ENCODE data around the gene RAB3GAP2. TPM values are rescaled to one million over a fixed set of nuclear protein-coding genes. Genes with fewer than 3 reads are reported as not detected.
"Not testable (repeated sequence)": the region's sequence is repeated elsewhere in the genome, so short reads cannot be mapped to it uniquely, and the experiment has no call there.

Gene RAB3GAP2
- total RNA-seq, 6 experiments from 2014 or later, result 13.3 to 20.4 (median 18.4) TPM

DNA sequence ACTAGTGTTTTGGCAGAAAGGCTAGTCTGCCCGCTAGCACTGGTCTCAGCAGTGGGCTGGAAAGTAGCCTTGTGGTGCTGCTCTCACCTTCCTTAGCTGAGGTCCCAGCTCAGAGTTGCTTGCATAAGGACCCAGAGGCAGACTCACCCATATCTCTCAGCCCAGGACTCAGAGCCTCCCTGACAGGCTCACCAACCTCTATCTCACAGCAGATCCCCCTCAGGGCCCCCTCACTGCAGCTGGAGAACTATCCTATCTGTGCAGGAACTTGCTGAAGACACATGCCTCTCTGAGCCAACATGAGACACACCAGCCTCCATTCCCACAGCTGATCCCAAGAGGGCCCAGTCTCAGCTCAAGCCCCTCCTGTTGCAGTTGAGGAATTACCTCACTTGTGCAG is 95.7 kb downstream of the RAB3GAP2 start:
- H3K9me3 ChIP-seq, result no peaks in the 10 kb centered on the region
- no peaks in the 10 kb centered on the region for H3K27me3 ChIP-seq
- no CpG with 5 or more reads among the region's 1 CpG for WGBS (ENCODE audit: insufficient coverage, low coverage, low lambda C conversion rate, missing lambda C conversion rate)
- intact Hi-C loops (cut with DNase I), result no loop called here
- no peak for TF ChIP-seq POLR2A (IDR thresholded peaks at IDR 0.05)
- TF ChIP-seq, protein P1, sequence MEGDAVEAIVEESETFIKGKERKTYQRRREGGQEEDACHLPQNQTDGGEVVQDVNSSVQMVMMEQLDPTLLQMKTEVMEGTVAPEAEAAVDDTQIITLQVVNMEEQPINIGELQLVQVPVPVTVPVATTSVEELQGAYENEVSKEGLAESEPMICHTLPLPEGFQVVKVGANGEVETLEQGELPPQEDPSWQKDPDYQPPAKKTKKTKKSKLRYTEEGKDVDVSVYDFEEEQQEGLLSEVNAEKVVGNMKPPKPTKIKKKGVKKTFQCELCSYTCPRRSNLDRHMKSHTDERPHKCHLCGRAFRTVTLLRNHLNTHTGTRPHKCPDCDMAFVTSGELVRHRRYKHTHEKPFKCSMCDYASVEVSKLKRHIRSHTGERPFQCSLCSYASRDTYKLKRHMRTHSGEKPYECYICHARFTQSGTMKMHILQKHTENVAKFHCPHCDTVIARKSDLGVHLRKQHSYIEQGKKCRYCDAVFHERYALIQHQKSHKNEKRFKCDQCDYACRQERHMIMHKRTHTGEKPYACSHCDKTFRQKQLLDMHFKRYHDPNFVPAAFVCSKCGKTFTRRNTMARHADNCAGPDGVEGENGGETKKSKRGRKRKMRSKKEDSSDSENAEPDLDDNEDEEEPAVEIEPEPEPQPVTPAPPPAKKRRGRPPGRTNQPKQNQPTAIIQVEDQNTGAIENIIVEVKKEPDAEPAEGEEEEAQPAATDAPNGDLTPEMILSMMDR (IDR thresholded peaks at IDR 0.05), result no peak
- H3K36me3 ChIP-seq, result peaks cover 0 to 15% (median 2%) of the 10 kb centered on the region in 4 donors
- ATAC-seq, result no peak
- no peak for DNase-seq
- no peaks in the 10 kb centered on the region for H3K4me1 ChIP-seq
- no peak overlapping the region for H3K27ac ChIP-seq
- H3K4me3 ChIP-seq, result no peak overlapping the region

DNA sequence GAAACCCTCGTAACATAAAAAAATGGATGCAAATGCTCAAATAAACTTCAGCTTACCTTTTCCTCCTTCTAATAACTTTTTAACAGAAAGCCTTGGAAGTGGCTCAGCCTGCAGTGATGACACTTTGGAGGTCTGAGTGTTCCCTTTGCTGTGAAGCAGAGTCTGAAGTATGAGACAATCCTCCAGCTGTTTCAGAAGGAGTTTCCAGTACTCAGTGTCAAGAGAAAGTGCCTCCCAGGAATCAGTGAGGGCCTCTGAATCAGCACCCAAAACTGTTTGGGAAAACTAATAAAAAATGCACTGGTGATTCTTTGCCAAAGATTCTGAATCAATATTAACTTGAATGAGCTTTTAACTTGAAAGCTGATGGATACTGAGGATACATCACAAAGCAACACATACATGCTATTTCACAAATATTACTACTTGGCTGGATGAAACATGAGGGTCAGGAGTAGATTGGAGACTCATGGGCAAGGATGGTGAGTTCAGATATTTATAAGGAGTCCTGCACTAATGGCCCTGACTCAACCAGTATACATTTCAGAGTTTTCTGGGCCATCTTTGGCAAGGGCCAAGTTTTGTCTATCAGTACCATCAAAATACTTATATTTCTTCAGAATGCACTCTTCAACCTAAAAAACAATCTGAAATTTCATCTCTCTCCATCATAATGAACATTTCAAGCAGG is 101.3 kb downstream of the RAB3GAP2 start:
- WGBS (ENCODE audit: insufficient coverage, low coverage, low lambda C conversion rate, missing lambda C conversion rate), result 93% methylated on average over 1 of the region's 1 CpG
- Histone ChIP-seq H3K27me3 (no peaks in the 10 kb centered on the region), H3K9me3 (no peaks in the 10 kb centered on the region), H3K27ac (no peak overlapping the region), H3K4me3 (no peak overlapping the region), H3K4me1 (no peaks in the 10 kb centered on the region), H3K36me3 (peaks cover 6 to 56% (median 25%) of the 10 kb centered on the region in 4 donors)
- intact Hi-C loops (cut with DNase I), result no loop called here
- DNase-seq (no peak), ATAC-seq (no peak)
- TF ChIP-seq POLR2A (IDR thresholded peaks at IDR 0.05), result no peak
- TF ChIP-seq, protein P1 (IDR thresholded peaks at IDR 0.05), result no peak

DNA sequence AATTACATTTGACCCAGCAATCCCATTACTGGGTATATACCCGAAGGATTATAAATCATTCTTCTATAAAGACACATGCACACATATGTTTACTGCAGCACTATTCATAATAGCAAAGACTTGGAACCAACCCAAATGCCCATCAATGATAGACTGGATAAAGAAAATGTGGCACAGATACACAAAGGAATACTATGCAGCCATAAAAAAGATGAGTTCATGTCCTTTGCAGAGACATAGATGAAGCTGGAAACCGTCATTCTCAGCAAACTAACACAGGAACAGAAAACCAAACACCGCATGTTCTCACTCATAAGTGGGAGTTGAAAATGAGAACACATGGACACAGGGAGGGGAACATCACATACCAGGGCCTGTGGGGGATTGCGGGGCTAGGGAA is 102.4 kb downstream of the RAB3GAP2 start:
- H3K4me1 ChIP-seq; H3K9me3 ChIP-seq; H3K27ac ChIP-seq; H3K4me3 ChIP-seq; ATAC-seq; H3K27me3 ChIP-seq; DNase-seq; intact Hi-C loops (cut with DNase I): not testable (repeated sequence)
- WGBS (ENCODE audit: insufficient coverage, low coverage, low lambda C conversion rate, missing lambda C conversion rate), result 100% methylated on average over 2 of the region's 4 CpGs
- H3K36me3 ChIP-seq, result peaks cover 6 to 62% (median 25%) of the 10 kb centered on the region in 4 donors

DNA sequence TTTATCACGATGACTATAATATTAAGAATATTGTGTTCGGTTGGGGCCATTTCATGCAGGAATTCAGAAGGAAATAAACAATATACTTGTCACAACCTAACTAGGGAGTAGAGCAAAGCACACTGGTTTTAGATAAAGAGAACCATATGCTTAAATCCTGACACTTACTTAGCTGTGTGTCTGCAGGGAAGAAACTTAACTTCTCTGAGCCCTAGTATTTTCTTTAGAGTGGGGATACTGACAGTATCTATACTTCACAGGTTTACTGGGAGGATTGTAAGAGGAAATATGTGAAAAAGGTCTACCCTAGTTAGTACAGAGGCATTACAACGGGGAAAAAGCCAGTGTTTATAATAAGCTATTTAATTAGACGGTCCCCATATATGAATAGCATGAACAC is 105.4 kb downstream of the RAB3GAP2 start:
- no peak for ATAC-seq
- no peak for DNase-seq
- intact Hi-C loops (cut with DNase I), result no loop called here
- peaks cover 6 to 58% (median 24%) of the 10 kb centered on the region in 4 donors for H3K36me3 ChIP-seq
- no peaks in the 10 kb centered on the region for H3K27me3 ChIP-seq
- H3K27ac ChIP-seq, result no peak overlapping the region
- H3K9me3 ChIP-seq, result no peaks in the 10 kb centered on the region
- TF ChIP-seq, protein P1 (IDR thresholded peaks at IDR 0.05), result no peak
- no peaks in the 10 kb centered on the region for H3K4me1 ChIP-seq
- 83% methylated on average over 4 of the region's 4 CpGs for WGBS (ENCODE audit: insufficient coverage, low coverage, low lambda C conversion rate, missing lambda C conversion rate)
- H3K4me3 ChIP-seq, result no peak overlapping the region

DNA sequence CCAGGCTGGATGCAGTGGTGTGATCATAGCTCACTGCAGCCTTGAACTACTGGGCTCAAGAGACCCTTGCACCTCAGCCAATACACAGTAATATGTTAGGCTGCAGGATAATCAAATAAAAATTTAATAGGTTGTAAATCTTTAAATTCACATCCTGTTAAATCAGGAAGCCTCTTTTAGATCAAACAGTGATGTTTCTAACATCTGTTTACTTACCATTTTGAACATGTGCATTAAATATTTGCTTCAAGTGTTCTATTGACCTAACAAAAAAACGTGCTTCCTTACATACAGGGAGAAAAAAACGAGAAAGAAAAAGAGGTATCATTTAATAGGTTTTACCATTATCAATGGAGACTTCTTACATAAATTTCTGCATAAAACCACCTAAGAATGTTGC is 107.7 kb downstream of the RAB3GAP2 start:
- Histone ChIP-seq H3K27me3 (no peaks in the 10 kb centered on the region), H3K4me1 (no peaks in the 10 kb centered on the region), H3K27ac (no peak overlapping the region), H3K4me3 (no peak overlapping the region), H3K9me3 (no peaks in the 10 kb centered on the region), H3K36me3 (peaks cover 6 to 38% (median 11%) of the 10 kb centered on the region in 4 donors)
- 46% methylated on average over 2 of the region's 2 CpGs for WGBS (ENCODE audit: insufficient coverage, low coverage, low lambda C conversion rate, missing lambda C conversion rate)
- TF ChIP-seq, protein P1 (IDR thresholded peaks at IDR 0.05), result no peak
- TF ChIP-seq POLR2A (IDR thresholded peaks at IDR 0.05), result no peak
- no peak for ATAC-seq
- no peak for DNase-seq
- intact Hi-C loops (cut with DNase I), result no loop called here

Measured in right lobe of liver (tissue), 6 donors.